Ascending aorta (tissue), 2 donors: ENCODE results near the gene RNF145. TPM values are rescaled to one million over a fixed set of nuclear protein-coding genes. Genes with fewer than 3 reads are reported as not detected.

ENCODE experiments used
- DNase-seq, 2 donors: peaks; one replicate each; pipeline ENCODE4 v3.0.0-alpha.2; 2019; ENCODE audit warnings: low spot score in 2 of 2
- H3K27ac ChIP-seq, 2 donors: fragments of 200-600 bp; sonication (generic); one replicate each; pipeline ENCODE4 v1.5.1; 2016 to 2017; ENCODE audit warnings: mild to moderate bottlenecking in 1 of 2
- H3K27me3 ChIP-seq: fragments of 200-600 bp; sonication (generic); one replicate; pipeline ENCODE4 v1.5.1; 2017
- H3K36me3 ChIP-seq, 2 donors: fragments of 200-600 bp; sonication (generic); one replicate each; pipeline ENCODE4 v1.5.1; 2016
- H3K4me1 ChIP-seq, 2 donors: fragments of 200-600 bp; sonication (generic); one replicate each; pipeline ENCODE4 v1.5.1; 2016 to 2017; ENCODE audit warnings: mild to moderate bottlenecking in 1 of 2
- H3K4me3 ChIP-seq, 2 donors: fragments of 200-600 bp; sonication (generic); one replicate each; pipeline ENCODE4 v1.5.1; 2016 to 2017; ENCODE audit warnings: mild to moderate bottlenecking in 1 of 2
- H3K9me3 ChIP-seq, 2 donors: fragments of 200-600 bp; sonication (generic); one replicate each; pipeline ENCODE4 v1.5.1; 2016
- intact Hi-C: fragments of 100-400 bp; cut with DNase I; formaldehyde crosslinking; loops from one replicate; pipeline ENCODE4 v1.15.1; 2023
- total RNA-seq: library from RNA; depleted of rRNA; stranded (reverse); fragments of >200 nt; gene quantifications from one replicate; pipeline ENCODE4 v1.1.0, GENCODE V29; 2016
- TF ChIP-seq, protein P1 (sequence below), 3 experiments: fragments of 200-600 bp in 2 of 3; fragments of 450-650 bp in 1 of 3; sonication (generic) in 2 of 3; IDR thresholded peaks; one replicate each; pipeline ENCODE4 v1.5.1; 2016 to 2019; ENCODE audit warnings: antibody characterized with exemption in 3 of 3, mild to moderate bottlenecking in 1 of 3, moderate library complexity in 1 of 3

The RNF145 gene
- total RNA-seq, 1 donor from 2014 or later = 47.8 TPM

GRCh38 chr5:159206368-159206767, 3.0 kb downstream of the RNF145 start:
- TF ChIP-seq, protein P1, sequence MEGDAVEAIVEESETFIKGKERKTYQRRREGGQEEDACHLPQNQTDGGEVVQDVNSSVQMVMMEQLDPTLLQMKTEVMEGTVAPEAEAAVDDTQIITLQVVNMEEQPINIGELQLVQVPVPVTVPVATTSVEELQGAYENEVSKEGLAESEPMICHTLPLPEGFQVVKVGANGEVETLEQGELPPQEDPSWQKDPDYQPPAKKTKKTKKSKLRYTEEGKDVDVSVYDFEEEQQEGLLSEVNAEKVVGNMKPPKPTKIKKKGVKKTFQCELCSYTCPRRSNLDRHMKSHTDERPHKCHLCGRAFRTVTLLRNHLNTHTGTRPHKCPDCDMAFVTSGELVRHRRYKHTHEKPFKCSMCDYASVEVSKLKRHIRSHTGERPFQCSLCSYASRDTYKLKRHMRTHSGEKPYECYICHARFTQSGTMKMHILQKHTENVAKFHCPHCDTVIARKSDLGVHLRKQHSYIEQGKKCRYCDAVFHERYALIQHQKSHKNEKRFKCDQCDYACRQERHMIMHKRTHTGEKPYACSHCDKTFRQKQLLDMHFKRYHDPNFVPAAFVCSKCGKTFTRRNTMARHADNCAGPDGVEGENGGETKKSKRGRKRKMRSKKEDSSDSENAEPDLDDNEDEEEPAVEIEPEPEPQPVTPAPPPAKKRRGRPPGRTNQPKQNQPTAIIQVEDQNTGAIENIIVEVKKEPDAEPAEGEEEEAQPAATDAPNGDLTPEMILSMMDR (IDR thresholded peaks at IDR 0.05) = no peak
- no peak for DNase-seq
- Histone ChIP-seq H3K4me1 (peaks cover 3 to 31% of the 10 kb centered on the region in 2 donors), H3K27ac (peak overlapping the region; percentile 79 to 97), H3K4me3 (peak overlapping the region in 1 of 2 donors; percentile 42), H3K9me3 (no peaks in the 10 kb centered on the region), H3K36me3 (peaks cover 0 to under 1% of the 10 kb centered on the region in 2 donors), H3K27me3 (no peaks in the 10 kb centered on the region)
- intact Hi-C loops = loop anchor here (5.0 kb wide), 2 partner anchors 49 to 1349 kb away; partner anchors contain the start of gene CLINT1

DNA sequence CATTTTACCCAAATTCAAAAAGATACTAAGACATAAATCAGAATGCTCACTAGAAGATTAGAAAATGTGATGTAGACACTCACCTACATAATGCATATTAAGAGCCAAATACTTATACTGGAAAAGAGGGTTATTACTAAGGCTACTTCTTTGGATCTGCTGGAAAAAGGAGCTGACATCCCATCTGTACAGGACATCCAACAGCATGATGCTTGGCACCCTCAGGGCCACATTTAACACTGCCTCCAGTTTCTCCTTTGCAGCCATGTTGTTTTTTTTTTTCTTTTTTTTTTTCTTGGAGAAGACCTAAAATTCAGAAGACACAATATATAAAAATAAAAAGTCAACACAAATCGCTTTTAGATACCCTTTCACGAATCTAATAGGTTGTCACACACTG, 6.0 kb downstream of the RNF145 start:
- H3K4me1 ChIP-seq = peaks cover 3 to 31% of the 10 kb centered on the region in 2 donors
- no peaks in the 10 kb centered on the region for H3K27me3 ChIP-seq
- peaks cover 3% of the 10 kb centered on the region in 2 donors for H3K36me3 ChIP-seq
- intact Hi-C loops = no loop called here
- no peak overlapping the region for H3K27ac ChIP-seq
- no peak overlapping the region for H3K4me3 ChIP-seq
- no peak for DNase-seq
- no peaks in the 10 kb centered on the region for H3K9me3 ChIP-seq
- TF ChIP-seq, protein P1 (IDR thresholded peaks at IDR 0.05) = no peak

GRCh38 chr5:159202151-159202550, 7.2 kb downstream of the RNF145 start:
- Histone ChIP-seq H3K4me3 (no peak overlapping the region), H3K27me3 (no peaks in the 10 kb centered on the region), H3K36me3 (peaks cover 3 to 12% of the 10 kb centered on the region in 2 donors), H3K9me3 (no peaks in the 10 kb centered on the region), H3K27ac (no peak overlapping the region), H3K4me1 (peaks cover 3 to 31% of the 10 kb centered on the region in 2 donors)
- TF ChIP-seq, protein P1 (IDR thresholded peaks at IDR 0.05) = no peak
- no peak for DNase-seq
- intact Hi-C loops = no loop called here

GRCh38 chr5:159199780-159200179, 9.6 kb downstream of the RNF145 start:
- TF ChIP-seq, protein P1 (IDR thresholded peaks at IDR 0.05) = no peak
- no peak overlapping the region for H3K27ac ChIP-seq
- H3K9me3 ChIP-seq = no peaks in the 10 kb centered on the region
- no peaks in the 10 kb centered on the region for H3K27me3 ChIP-seq
- H3K36me3 ChIP-seq = peaks cover 3 to 12% of the 10 kb centered on the region in 2 donors
- no peak for DNase-seq
- peaks cover 0 to 19% of the 10 kb centered on the region in 2 donors for H3K4me1 ChIP-seq
- no peak overlapping the region for H3K4me3 ChIP-seq
- intact Hi-C loops = no loop called here

GRCh38 chr5:159199225-159199624, 10.1 kb downstream of the RNF145 start:
- Histone ChIP-seq H3K4me3 (no peak overlapping the region), H3K4me1 (peaks cover 0 to 15% of the 10 kb centered on the region in 2 donors), H3K36me3 (peaks cover 7 to 14% of the 10 kb centered on the region in 2 donors), H3K9me3 (no peaks in the 10 kb centered on the region), H3K27me3 (no peaks in the 10 kb centered on the region), H3K27ac (no peak overlapping the region)
- TF ChIP-seq, protein P1 (IDR thresholded peaks at IDR 0.05) = no peak
- no peak for DNase-seq
- intact Hi-C loops = no loop called here
